Stimulated activated CD8-positive, alpha-beta memory T cell treated with anti-CD3 and anti-CD28 coated beads, Interleukin-4, amount 100 ng/mL, for 48 hours (primary cell): Measurements from ENCODE around the gene RALY.

Experiments
- DNase-seq: peaks from one replicate; pipeline ENCODE4 v3.0.0-alpha.2; 2020

The RALY gene

DNA sequence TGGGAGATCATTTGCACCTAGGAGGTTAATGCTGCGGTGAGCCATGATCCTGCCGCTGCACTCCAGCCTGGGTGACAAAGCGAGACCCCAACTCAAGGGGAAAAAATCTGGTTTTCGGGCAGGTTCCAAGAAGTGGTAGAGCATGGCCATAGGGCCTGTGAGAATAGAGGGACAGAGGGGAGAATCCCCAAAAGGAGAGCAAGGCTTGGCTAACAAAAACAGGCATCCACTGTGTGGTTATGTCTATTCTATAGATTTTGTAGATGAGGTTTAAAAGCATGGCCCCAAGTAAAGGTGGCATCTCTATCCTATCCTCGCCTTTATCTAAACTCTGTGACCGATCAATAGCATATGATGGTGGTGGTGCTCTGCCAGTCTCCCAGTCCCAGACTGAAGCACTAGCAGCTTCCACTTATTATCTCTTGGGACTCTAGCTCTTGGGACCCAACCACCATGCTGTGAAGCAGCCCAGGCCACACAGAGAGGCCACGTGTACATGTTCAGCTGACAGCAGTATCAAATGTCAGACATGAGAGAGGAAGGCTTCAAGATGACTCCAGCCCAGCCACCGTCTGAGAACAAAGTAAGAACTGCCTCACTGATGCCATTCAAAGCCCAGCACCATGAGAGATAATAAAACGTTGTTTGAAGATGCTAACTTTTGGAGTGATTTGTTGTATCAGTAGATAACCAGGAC lies 90.7 kb downstream of the RALY start:
- DNase-seq, result no peak

GRCh38 chr20:34085544-34086040 lies 91.9 kb downstream of the RALY start:
- DNase-seq, result no peak

- no peak for DNase-seq
These were observed 94.8 kb downstream of the RALY start for GRCh38 chr20:34088305-34089174.

DNA sequence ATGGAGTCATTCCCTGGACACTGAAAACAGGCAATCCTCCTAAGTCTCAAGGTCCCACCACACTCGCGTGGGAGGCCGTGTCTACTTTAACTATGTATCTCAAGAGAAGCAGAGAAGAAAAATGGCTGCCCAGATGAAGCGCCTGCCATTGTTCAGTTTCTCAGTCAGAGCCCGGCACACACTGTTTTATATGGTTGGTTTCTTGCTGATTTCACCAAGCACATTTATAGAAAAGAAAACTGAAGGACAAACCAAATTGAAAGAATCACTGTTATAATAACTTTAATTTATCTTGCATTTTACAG lies 95.4 kb downstream of the RALY start:
- no peak for DNase-seq

DNA sequence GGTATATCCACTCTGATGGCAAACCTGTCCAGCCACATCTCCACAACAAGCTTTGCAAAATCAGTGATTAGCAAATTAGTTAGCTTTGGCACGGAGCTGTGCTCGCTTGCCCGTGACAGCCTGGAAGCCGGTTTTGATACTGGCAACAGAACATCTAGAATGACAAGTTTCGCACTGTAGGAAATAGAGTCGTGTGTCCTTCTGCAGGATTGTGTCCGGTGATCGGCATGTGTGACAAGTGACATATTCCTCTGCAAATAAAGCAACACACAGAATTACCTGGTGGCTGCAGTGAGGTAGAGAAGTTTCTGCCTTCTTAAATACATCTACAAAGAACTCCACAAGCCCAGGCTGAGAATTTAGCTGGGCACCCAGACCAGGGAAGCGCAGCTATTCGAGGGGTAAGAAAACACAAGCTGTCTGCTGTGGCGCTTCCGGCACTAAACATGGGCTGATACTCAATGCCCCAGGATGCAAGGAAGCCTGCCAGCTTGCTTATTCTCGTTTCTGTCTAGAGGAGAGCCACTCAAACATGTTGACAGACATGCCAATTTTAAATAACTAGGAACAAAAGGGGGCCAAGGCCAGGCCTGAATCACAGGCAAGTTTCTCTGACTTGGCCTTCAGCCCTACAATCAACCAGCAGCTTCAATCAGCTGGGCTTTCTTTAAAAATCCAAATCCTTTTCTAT lies 96.1 kb downstream of the RALY start:
- DNase-seq, result no peak

DNA sequence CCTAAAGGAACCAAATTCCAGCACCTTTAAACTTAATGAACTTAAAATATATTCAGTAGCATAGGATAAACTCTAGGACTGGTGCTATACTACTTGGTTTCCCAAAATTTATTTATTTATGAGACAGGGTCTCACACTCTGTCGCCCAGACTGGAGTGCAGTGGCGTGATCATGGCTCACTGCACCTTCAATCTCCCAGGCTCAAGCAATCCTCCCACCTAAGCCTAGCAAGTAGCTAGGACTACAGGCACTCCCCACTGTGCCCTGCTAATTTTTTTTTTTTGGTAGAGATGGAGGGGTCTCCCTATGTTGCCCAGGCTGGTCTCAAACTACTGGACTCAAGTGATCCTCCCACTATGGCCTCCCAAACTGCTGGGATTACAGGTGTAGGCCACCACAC lies 96.9 kb downstream of the RALY start:
- DNase-seq, result no peak

DNA sequence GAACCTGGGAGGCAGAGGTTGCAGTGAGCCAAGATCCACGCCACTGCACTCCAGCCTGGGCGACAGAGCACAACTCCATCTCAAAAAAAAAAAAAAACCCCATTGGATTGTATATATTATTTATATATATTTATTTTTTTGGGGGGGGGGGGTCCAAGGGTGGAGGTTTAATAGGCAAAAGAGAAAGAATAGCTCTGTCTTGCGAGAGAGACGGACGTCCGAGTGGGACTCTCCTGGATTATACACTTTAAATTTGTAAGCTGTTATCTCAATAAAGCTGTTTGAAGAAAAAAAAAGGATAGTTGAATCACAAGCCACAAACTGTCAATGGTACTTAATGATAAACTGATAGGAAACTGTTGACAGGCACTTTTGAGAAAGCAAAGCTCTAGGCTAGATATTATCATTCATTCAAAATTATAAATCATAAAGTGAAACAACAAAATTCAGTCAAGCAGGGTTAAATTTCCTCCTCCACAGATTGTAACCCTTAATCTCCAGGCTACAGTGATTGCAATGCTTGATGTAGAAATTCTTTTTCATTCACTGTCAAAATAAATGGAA lies 98.0 kb downstream of the RALY start:
- no peak for DNase-seq

GRCh38 chr20:34093895-34094294 lies 100.2 kb downstream of the RALY start:
- DNase-seq, result no peak

DNA sequence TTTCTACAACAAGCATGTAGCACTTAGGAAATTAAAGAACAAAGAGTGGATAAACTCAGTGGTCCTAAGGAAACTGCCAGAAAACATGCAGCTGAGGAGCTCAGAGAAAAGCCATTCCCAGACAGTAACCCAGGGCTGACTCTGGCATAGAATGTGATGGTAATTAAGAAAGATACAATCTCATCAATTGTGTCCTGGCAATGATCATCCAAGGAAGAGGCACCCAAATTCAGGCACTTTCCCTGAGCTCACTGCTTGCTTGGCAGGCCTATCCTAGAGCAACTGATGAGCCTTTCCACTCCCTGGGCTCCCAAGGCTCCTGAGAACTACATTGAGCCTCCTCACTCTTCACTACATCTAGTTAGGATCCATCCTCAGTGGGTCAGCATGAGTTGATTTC lies 102.1 kb downstream of the RALY start:
- DNase-seq, result no peak

GRCh38 chr20:34096699-34097444 lies 103.2 kb downstream of the RALY start:
- DNase-seq, result no peak

- DNase-seq, result no peak
These were observed 104.9 kb downstream of the RALY start for GRCh38 chr20:34098570-34098969.

- DNase-seq, result no peak
These were observed 106.0 kb downstream of the RALY start for GRCh38 chr20:34099675-34100074.

GRCh38 chr20:34100576-34100975 lies 106.9 kb downstream of the RALY start:
- DNase-seq, result no peak

GRCh38 chr20:34102342-34102741 lies 108.6 kb downstream of the RALY start:
- DNase-seq, result no peak

DNA sequence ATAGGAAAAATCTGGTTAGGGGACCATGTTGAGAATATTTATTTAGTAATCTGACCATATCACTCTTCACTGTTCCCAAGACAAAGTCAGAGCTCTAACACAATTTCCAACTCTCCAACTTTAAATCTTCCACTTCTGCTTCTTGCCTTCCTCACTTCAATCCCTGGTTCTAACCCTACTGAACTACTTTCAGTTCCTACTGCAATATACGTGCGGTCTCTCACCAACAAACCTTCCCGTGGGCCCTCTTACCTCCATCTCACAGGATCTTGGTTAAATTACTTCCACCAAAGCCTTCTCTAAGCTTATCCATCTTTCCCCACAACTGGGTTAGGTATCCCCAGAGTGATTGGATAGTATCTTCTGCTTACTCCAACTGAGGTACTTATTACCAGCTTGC lies 110.3 kb downstream of the RALY start:
- DNase-seq, result no peak

GRCh38 chr20:34105978-34106675 lies 112.4 kb downstream of the RALY start:
- no peak for DNase-seq

GRCh38 chr20:34108616-34109174 lies 115.0 kb downstream of the RALY start:
- no peak for DNase-seq

DNA sequence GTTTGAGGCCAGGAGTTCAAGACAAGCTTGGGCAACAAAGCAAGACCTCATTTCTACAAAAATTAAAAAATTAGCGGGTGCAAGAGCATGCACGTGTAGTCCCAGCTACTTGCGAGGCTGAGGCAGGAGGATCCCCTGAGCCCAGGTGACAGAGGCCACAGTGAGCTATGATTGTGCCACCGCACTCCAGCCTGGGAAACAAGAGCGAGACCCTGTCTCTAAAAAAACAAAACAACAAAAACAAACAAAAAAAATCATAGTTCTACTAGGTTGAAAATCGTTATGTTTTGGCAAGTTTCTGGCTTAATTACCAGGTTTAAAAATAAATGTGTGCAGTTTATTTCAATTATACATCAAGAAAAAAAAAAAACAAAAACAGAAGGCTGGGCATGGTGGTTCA lies 115.7 kb downstream of the RALY start:
- no peak for DNase-seq

DNA sequence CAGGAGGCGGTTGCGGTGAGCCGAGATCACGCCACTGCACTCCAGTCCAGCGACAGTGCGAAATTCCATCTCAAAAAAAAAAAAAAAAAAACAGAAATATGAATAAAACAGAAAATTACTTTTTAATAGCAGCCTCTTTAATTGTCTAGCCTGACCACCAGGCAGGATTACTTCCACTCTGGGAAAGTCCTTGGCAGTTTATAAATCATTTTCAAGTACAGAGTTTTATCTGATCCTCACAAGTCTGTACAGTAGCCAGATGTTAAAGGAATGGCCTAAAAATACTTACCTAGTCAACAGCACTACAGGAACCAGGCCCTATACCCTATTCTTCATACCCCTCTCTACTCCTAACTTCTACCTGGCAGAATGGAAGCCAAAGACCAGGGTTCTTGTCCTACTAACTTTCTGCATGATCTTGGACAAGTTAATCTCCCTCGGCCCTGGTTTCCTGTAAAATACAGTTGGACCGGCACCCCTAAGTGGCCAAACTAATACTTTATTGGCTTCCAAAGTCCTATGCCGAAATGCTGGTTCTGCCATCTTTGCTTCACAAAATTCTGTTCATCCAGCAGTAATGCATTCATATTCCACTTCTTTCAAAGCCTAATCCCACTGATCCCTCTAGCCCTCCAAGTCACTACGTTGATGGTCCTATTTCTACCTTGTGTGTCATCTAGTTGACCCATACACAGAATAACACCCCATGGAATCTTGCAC lies 116.5 kb downstream of the RALY start:
- DNase-seq, result no peak

DNA sequence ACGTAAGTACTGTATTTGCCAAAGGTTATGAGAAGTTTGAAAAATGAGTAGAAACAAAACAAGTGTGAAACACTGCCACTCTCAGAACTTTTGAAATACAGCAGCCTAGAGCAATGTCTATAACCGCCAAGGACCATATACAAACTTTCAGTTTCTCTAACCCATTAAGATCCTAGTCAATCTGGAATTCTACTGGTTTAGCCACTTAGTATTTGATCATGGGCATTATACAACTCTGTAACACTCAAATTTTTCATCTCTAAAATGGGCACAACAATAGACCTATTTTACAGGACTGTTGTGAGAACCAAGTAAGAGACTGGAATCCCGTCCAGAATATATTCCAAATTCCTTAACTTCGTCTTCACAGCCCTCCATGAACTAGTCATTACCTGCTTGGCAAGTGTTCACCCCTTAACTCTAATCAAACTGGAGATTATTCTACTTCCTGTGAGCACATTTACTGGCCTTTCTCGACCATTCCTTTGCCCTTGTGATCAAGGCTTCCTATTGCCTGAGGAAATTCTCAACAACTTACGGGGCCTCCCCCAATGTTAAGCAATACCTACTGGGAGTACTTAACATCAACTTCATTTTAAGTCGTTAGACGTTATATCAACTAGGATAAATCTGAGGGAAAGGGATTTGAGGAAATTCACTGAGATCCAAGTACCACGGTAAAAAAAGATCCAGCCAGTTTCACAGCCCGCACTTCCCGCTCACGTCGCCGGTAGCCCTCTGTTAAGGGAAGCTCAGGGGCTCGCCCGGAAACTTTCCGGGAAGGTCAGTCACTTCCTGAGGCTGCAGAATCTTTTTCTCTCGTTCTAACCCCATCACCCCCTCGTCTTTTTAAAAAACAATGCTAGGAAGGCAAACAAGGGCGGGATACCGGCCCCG lies 117.3 kb downstream of the RALY start:
- peak; percentile 37 for DNase-seq
